Breast epithelium (tissue), 4 donors: ENCODE data around the gene HLA-DQA1. TPM values are rescaled to one million over a fixed set of nuclear protein-coding genes. Genes with fewer than 3 reads are reported as not detected.

Experiments used
- DNase-seq, 2 donors: peaks; one replicate each; pipeline ENCODE4 v3.0.0-alpha.2; 2019; ENCODE audit warnings: low spot score in 2 of 2
- H3K27ac ChIP-seq, 2 donors: fragments of 200-600 bp; sonication (generic) in 1 of 2; one replicate each; pipeline ENCODE4 v1.5.1; 2016 to 2019; ENCODE audit warnings: mild to moderate bottlenecking in 1 of 2
- H3K27me3 ChIP-seq, 2 donors: fragments of 200-600 bp; sonication (generic) in 1 of 2; one replicate each; pipeline versions ENCODE4 v1.5.1 to v1.6.0; 2017 to 2019; ENCODE audit warnings: control low read depth in 1 of 2, mild to moderate bottlenecking in 1 of 2
- H3K36me3 ChIP-seq: fragments of 200-600 bp; one replicate; pipeline ENCODE4 v1.5.1; 2019
- H3K4me1 ChIP-seq, 2 donors: fragments of 200-600 bp; sonication (generic); one replicate each; pipeline ENCODE4 v1.5.1; 2016 to 2019; ENCODE audit warnings: control low read depth in 1 of 2
- H3K4me3 ChIP-seq, 3 donors: fragments of 200-600 bp; sonication (generic); 1 replicate in 2 of 3; 2 replicates in 1 of 3; pipeline ENCODE4 v1.5.1; 2016 to 2019; ENCODE audit warnings: mild to moderate bottlenecking in 3 of 3, moderate library complexity in 2 of 3
- H3K9me3 ChIP-seq, 2 donors: fragments of 200-600 bp; sonication (generic) in 1 of 2; one replicate each; pipeline ENCODE4 v1.5.1; 2016 to 2019; ENCODE audit warnings: control low read depth in 1 of 2
- POLR2A ChIP-seq: fragments of 450-650 bp; IDR thresholded peaks from one replicate; pipeline ENCODE4 v1.6.1; 2016; ENCODE audit warnings: antibody characterized with exemption, mild to moderate bottlenecking, moderate library complexity
- POLR2AphosphoS5 ChIP-seq, 3 donors: sonication (generic); formaldehyde crosslinking; IDR thresholded peaks; one replicate each; pipeline ENCODE4 v1.6.1; 2017; ENCODE audit warnings: antibody characterized with exemption in 3 of 3
- intact Hi-C: fragments of 100-400 bp; cut with DNase I; formaldehyde crosslinking; loops from one replicate; pipeline ENCODE4 v1.15.1; 2023; ENCODE audit warnings: low total_unique reads
- total RNA-seq, 3 donors: library from RNA; depleted of rRNA; stranded (reverse); fragments of >200 nt; gene quantifications; one replicate each; pipeline ENCODE4 v1.1.0, GENCODE V29; 2016
- TF ChIP-seq, protein P1 (sequence below), 3 donors: fragments of 450-650 bp; IDR thresholded peaks; one replicate each; pipeline ENCODE4 v1.5.1; 2016 to 2017; ENCODE audit warnings: antibody characterized with exemption in 3 of 3, mild to moderate bottlenecking in 3 of 3, moderate library complexity in 3 of 3

HLA-DQA1 gene
- total RNA-seq, 3 donors from 2014 or later: 1.6 to 19.2 (median 15.0) TPM

DNA sequence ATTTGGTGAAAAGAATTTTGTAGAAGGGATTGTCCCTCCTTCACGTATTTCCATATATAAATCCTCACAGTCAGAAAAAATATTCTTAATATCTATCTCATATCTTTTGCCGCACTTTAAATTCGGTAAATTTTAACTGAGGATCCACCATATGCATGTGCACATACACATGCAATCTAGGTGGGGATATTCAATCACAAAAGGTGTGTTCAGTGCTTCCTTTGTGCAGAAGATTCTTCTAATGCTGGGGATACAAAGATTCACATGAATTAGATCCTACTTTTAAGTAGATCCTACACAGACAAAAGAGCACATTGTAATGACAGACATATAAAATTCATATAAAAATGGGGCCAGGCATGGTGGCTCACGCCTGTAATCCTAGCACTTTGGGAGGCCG lies 34.0 kb upstream of the HLA-DQA1 start:
- TF ChIP-seq POLR2AphosphoS5 (IDR thresholded peaks at IDR 0.05) (no peak), POLR2A (no peak)
- TF ChIP-seq, protein P1, sequence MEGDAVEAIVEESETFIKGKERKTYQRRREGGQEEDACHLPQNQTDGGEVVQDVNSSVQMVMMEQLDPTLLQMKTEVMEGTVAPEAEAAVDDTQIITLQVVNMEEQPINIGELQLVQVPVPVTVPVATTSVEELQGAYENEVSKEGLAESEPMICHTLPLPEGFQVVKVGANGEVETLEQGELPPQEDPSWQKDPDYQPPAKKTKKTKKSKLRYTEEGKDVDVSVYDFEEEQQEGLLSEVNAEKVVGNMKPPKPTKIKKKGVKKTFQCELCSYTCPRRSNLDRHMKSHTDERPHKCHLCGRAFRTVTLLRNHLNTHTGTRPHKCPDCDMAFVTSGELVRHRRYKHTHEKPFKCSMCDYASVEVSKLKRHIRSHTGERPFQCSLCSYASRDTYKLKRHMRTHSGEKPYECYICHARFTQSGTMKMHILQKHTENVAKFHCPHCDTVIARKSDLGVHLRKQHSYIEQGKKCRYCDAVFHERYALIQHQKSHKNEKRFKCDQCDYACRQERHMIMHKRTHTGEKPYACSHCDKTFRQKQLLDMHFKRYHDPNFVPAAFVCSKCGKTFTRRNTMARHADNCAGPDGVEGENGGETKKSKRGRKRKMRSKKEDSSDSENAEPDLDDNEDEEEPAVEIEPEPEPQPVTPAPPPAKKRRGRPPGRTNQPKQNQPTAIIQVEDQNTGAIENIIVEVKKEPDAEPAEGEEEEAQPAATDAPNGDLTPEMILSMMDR (IDR thresholded peaks at IDR 0.05): no peak
- H3K4me3 ChIP-seq: no peak overlapping the region
- H3K9me3 ChIP-seq: no peaks in the 10 kb centered on the region
- intact Hi-C loops: no loop called here
- no peaks in the 10 kb centered on the region for H3K36me3 ChIP-seq
- no peaks in the 10 kb centered on the region for H3K27me3 ChIP-seq
- H3K27ac ChIP-seq: no peak overlapping the region
- no peak for DNase-seq
- no peaks in the 10 kb centered on the region for H3K4me1 ChIP-seq

DNA sequence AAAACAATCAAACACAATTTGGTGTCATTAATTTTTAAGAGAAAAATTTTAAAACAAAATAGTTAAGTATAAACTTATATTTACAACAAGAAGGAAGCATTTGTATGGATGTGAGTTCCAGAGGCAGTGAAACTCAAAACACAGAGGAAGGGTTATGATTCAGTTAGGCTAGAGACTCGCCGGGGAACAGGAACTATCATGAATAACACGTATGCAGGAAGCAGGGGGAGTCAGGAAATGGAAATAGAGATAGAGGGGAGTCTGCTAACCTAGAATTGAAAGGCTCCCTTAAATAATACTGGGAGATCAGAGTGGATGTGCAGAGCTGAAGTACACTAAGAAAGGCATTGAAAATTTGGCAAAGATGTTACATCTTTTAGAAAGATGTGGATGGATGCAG lies 33.3 kb upstream of the HLA-DQA1 start:
- intact Hi-C loops: no loop called here
- TF ChIP-seq POLR2A (no peak), POLR2AphosphoS5 (IDR thresholded peaks at IDR 0.05) (no peak)
- TF ChIP-seq, protein P1 (IDR thresholded peaks at IDR 0.05): no peak
- Histone ChIP-seq H3K4me1 (no peaks in the 10 kb centered on the region), H3K9me3 (no peaks in the 10 kb centered on the region), H3K27me3 (no peaks in the 10 kb centered on the region), H3K4me3 (no peak overlapping the region), H3K36me3 (no peaks in the 10 kb centered on the region), H3K27ac (no peak overlapping the region)
- no peak for DNase-seq

DNA sequence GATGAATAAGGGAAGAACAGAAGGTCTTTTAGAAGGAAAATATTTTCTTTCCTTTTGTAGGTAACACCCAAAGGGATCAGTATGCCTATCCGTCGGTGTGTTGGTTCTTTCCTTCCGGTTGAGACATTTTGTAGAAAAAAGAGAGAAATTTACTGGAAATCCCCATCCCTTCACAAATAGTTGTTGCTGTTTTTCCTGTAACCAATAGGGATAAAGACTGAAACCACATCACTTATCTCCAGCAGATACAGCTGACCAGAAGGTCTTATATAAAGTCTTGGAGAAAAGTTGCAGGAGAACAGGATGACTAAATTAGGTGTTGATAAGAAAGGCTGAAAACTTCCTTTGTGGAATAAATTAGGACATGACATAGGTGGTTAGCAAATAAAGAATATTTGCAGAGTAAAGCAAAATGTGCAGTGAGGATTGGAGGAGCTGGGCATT lies 32.8 kb upstream of the HLA-DQA1 start:
- Histone ChIP-seq H3K27ac (no peak overlapping the region), H3K27me3 (no peaks in the 10 kb centered on the region), H3K9me3 (no peaks in the 10 kb centered on the region), H3K4me3 (no peak overlapping the region), H3K4me1 (no peaks in the 10 kb centered on the region), H3K36me3 (no peaks in the 10 kb centered on the region)
- intact Hi-C loops: no loop called here
- no peak for DNase-seq
- TF ChIP-seq, protein P1 (IDR thresholded peaks at IDR 0.05): no peak
- no peak for TF ChIP-seq POLR2AphosphoS5 (IDR thresholded peaks at IDR 0.05)
- TF ChIP-seq POLR2A: no peak

DNA sequence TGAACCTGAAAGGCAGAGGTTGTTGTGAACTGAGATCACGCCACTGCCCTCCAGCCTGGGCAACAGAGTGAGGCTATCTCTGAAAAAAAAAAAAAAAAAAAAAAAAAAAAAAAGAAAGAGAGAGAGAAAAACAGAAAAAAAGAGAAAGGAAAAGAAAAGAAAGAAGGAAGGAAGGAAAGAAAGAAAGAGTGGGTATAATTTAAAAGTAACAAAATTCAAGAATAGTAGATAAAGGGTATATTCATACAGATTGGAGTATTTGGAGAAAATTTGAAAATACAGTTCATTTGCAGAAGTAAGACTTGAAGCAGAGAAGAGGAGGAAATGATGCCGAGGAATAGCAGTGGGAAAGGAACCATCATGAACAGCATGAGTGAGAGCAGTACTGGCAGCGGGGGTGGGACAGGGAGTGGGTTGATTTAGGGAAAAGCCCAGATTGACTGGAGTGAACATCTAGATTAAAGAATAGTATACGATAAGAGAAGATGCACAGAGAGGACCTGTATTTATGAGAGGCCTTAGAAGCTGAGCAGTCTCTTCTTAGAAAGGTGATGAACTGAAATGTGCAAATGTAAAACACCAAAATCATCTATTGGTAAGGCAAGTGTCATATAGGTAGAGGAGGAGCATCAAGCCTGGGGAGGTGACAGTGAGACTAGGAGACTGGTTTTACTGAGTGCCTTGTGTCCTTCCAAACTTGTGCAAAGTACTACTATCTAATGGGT lies 29.8 kb upstream of the HLA-DQA1 start:
- Histone ChIP-seq H3K27me3 (no peaks in the 10 kb centered on the region), H3K9me3 (no peaks in the 10 kb centered on the region), H3K4me3 (no peak overlapping the region), H3K27ac (no peak overlapping the region), H3K36me3 (no peaks in the 10 kb centered on the region), H3K4me1 (no peaks in the 10 kb centered on the region)
- no peak for TF ChIP-seq POLR2A
- TF ChIP-seq, protein P1 (IDR thresholded peaks at IDR 0.05): no peak
- TF ChIP-seq POLR2AphosphoS5 (IDR thresholded peaks at IDR 0.05): no peak
- intact Hi-C loops: no loop called here
- no peak for DNase-seq

DNA sequence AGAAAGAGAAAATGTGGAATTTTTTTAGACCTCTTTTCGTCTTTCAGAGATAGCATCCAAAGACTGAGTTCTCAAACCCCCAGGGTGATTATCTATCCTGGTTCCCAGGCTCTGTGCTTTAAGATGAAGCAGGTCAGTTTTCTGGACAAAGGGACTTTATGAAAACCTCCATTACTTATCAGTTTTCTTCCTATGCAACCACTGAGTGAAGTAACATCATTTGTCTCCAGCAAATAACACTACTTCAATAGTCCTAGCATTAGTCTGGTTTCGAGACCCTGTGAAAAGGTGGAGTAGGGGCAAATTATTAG lies 29.3 kb upstream of the HLA-DQA1 start:
- H3K27me3 ChIP-seq: no peaks in the 10 kb centered on the region
- H3K36me3 ChIP-seq: no peaks in the 10 kb centered on the region
- H3K27ac ChIP-seq: no peak overlapping the region
- no peaks in the 10 kb centered on the region for H3K9me3 ChIP-seq
- intact Hi-C loops: no loop called here
- H3K4me3 ChIP-seq: no peak overlapping the region
- TF ChIP-seq POLR2A (no peak), POLR2AphosphoS5 (IDR thresholded peaks at IDR 0.05) (no peak)
- TF ChIP-seq, protein P1 (IDR thresholded peaks at IDR 0.05): no peak
- no peaks in the 10 kb centered on the region for H3K4me1 ChIP-seq
- DNase-seq: no peak
